H9 (cell line): ENCODE measurements around the gene CSRP3. TPM values are rescaled to one million over a fixed set of nuclear protein-coding genes. Genes with fewer than 3 reads are reported as not detected.

Experiments
- DNase-seq: peaks from one replicate; pipeline ENCODE4 v3.0.0-alpha.2; 2017
- H2AFZ ChIP-seq: one replicate; pipeline ENCODE4 v1.6.1; 2013; ENCODE audit warnings: mild to moderate bottlenecking, low read length, control low read depth, moderate library complexity
- H2AK5ac ChIP-seq: 2 replicates; pipeline ENCODE4 v1.6.1; 2013; ENCODE audit warnings: low read length, control low read depth, mixed read lengths; ENCODE audit not compliant: insufficient read length
- H2BK120ac ChIP-seq: one replicate; pipeline ENCODE4 v1.6.1; 2013; ENCODE audit warnings: low read depth, mild to moderate bottlenecking, low read length, control low read depth, inconsistent platforms; ENCODE audit not compliant: poor library complexity, severe bottlenecking
- H2BK12ac ChIP-seq: 2 replicates; pipeline ENCODE4 v1.6.1; 2013; ENCODE audit warnings: low read length, control low read depth, mixed read lengths, low read depth; ENCODE audit not compliant: insufficient read length
- H2BK15ac ChIP-seq: 2 replicates; pipeline ENCODE4 v1.6.1; 2013; ENCODE audit warnings: low read depth, low read length, control low read depth
- H2BK20ac ChIP-seq: one replicate; pipeline ENCODE4 v1.6.1; 2013; ENCODE audit warnings: low read depth, mild to moderate bottlenecking, low read length, control low read depth, inconsistent platforms; ENCODE audit not compliant: poor library complexity, severe bottlenecking
- H2BK5ac ChIP-seq: 2 replicates; pipeline ENCODE4 v1.6.1; 2013; ENCODE audit warnings: low read length, control low read depth, mixed read lengths; ENCODE audit not compliant: insufficient read length
- H3K14ac ChIP-seq: 2 replicates; pipeline ENCODE4 v1.6.1; 2013; ENCODE audit warnings: low read length, control low read depth; ENCODE audit not compliant: insufficient read depth
- H3K18ac ChIP-seq: 2 replicates; pipeline ENCODE4 v1.6.1; 2013; ENCODE audit warnings: low read depth, mild to moderate bottlenecking, mixed read lengths, low read length, control low read depth; ENCODE audit not compliant: insufficient read length
- H3K23ac ChIP-seq: 2 replicates; pipeline ENCODE4 v1.6.1; 2013; ENCODE audit warnings: low read length, control low read depth, mixed read lengths, low read depth; ENCODE audit not compliant: insufficient read length
- H3K23me2 ChIP-seq: 2 replicates; pipeline ENCODE4 v1.6.1; 2013; ENCODE audit warnings: low read depth, mild to moderate bottlenecking, mixed read lengths, low read length, control low read depth; ENCODE audit not compliant: insufficient read length, poor library complexity, severe bottlenecking
- H3K27ac ChIP-seq: 2 replicates; pipeline ENCODE4 v1.5.1; 2013; ENCODE audit warnings: low read length, control low read depth, mixed read lengths, low read depth; ENCODE audit not compliant: insufficient read length
- H3K27me3 ChIP-seq: 2 replicates; pipeline ENCODE4 v1.6.1; 2013; ENCODE audit warnings: low read length, control low read depth, inconsistent platforms; ENCODE audit not compliant: insufficient read depth
- H3K4ac ChIP-seq: 2 replicates; pipeline ENCODE4 v1.6.1; 2013; ENCODE audit warnings: low read depth, mild to moderate bottlenecking, control low read depth, inconsistent platforms, low read length, moderate library complexity
- H3K4me1 ChIP-seq: 2 replicates; pipeline ENCODE4 v1.6.1; 2013; ENCODE audit warnings: low read length, control low read depth, inconsistent platforms; ENCODE audit not compliant: insufficient read depth
- H3K4me2 ChIP-seq: 2 replicates; pipeline ENCODE4 v1.6.1; 2013; ENCODE audit warnings: low read length, control low read depth, mixed read lengths; ENCODE audit not compliant: insufficient read length, insufficient read depth
- H3K56ac ChIP-seq: 2 replicates; pipeline ENCODE4 v1.6.1; 2013; ENCODE audit warnings: low read depth, mild to moderate bottlenecking, mixed read lengths, low read length, control low read depth; ENCODE audit not compliant: insufficient read length
- H3K79me1 ChIP-seq: 2 replicates; pipeline ENCODE4 v1.6.1; 2013; ENCODE audit warnings: low read depth, mild to moderate bottlenecking, moderate library complexity, low read length, control low read depth, inconsistent platforms; ENCODE audit not compliant: insufficient read depth, poor library complexity, severe bottlenecking
- H3K79me2 ChIP-seq: 2 replicates; pipeline ENCODE4 v1.6.1; 2013; ENCODE audit warnings: low read length, control low read depth, inconsistent platforms; ENCODE audit not compliant: insufficient read depth
- H3K9ac ChIP-seq: 2 replicates; pipeline ENCODE4 v1.6.1; 2013; ENCODE audit warnings: low read length, control low read depth, mixed read lengths; ENCODE audit not compliant: insufficient read length; ENCODE audit errors: extremely low read depth
- H3K9me3 ChIP-seq: one replicate; pipeline ENCODE4 v1.6.1; 2013; ENCODE audit warnings: low read depth, low read length, inconsistent platforms; ENCODE audit not compliant: control insufficient read depth
- H3T11ph ChIP-seq: one replicate; pipeline ENCODE4 v1.6.1; 2013; ENCODE audit warnings: mild to moderate bottlenecking, low read length, control low read depth, inconsistent platforms
- H4K20me1 ChIP-seq: one replicate; pipeline ENCODE4 v1.6.1; 2013; ENCODE audit not compliant: control insufficient read depth, insufficient read length, insufficient read depth
- H4K5ac ChIP-seq: 2 replicates; pipeline ENCODE4 v1.6.1; 2013; ENCODE audit warnings: low read depth, mild to moderate bottlenecking, mixed read lengths, low read length, control low read depth; ENCODE audit not compliant: insufficient read length
- H4K8ac ChIP-seq: replicated peaks from 2 replicates; pipeline ENCODE4 v1.6.1; 2013; ENCODE audit warnings: low read length, control low read depth, mixed read lengths, low read depth; ENCODE audit not compliant: insufficient read length
- H4K91ac ChIP-seq: 2 replicates; pipeline ENCODE4 v1.6.1; 2013; ENCODE audit warnings: low read depth, mild to moderate bottlenecking, moderate library complexity, mixed read lengths, low read length, control low read depth; ENCODE audit not compliant: insufficient read length
- H3K27ac Mint-ChIP-seq, 3 experiments: 2 replicates in 2 of 3; 3 replicates in 1 of 3; pipeline ENCODE4 v1.8.0; 2020 to 2021; ENCODE audit warnings: mixed read lengths in 3 of 3, mild to moderate bottlenecking in 1 of 3, moderate library complexity in 1 of 3
- H3K27me3 Mint-ChIP-seq: 2 replicates; pipeline ENCODE4 v1.8.0; 2021; ENCODE audit warnings: low read depth, mild to moderate bottlenecking, moderate library complexity, mixed read lengths
- H3K36me3 Mint-ChIP-seq, 3 experiments: 2 replicates in 2 of 3; 3 replicates in 1 of 3; pipeline ENCODE4 v1.8.0; 2020 to 2021; ENCODE audit warnings: low read depth in 3 of 3, mixed read lengths in 3 of 3; ENCODE audit not compliant: insufficient read depth in 1 of 3
- H3K4me1 Mint-ChIP-seq, 2 experiments: 2 replicates each; pipeline ENCODE4 v1.8.0; 2020; ENCODE audit warnings: mixed read lengths in 2 of 2
- H3K4me3 Mint-ChIP-seq, 2 experiments: 2 replicates in 1 of 2; 3 replicates in 1 of 2; pipeline ENCODE4 v1.8.0; 2020 to 2021; ENCODE audit warnings: mild to moderate bottlenecking in 2 of 2, mixed read lengths in 2 of 2, moderate library complexity in 1 of 2
- H3K9me3 Mint-ChIP-seq, 2 experiments: 2 replicates in 1 of 2; 3 replicates in 1 of 2; pipeline ENCODE4 v1.8.0; 2020; ENCODE audit warnings: mild to moderate bottlenecking in 2 of 2, mixed read lengths in 2 of 2, moderate library complexity in 1 of 2
- WGBS: extraction: QIAGEN DNeasy Blood & Tissue Kit; methylation state at CpG from one replicate; pipeline ENCODE4 v1.1.7; 2013; ENCODE audit warnings: missing lambda C conversion rate, low lambda C conversion rate, mixed read lengths; ENCODE audit not compliant: insufficient read length; ENCODE audit errors: extremely low coverage; 5-methylcytosine and 5-hydroxymethylcytosine counted together
- total RNA-seq: library from RNA; stranded (reverse); gene quantifications from 2 replicates; pipeline ENCODE4 v1.2.1, GENCODE V29; 2021
- TF ChIP-seq, protein P1 (sequence below): fragments of 200-600 bp; sonication (generic); conservative IDR thresholded peaks from 3 replicates; pipeline ENCODE4 v1.8.0; 2021; ENCODE audit warnings: antibody characterized with exemption, mild to moderate bottlenecking

The CSRP3 gene
- total RNA-seq, 1 experiment from 2014 or later = not detected

DNA sequence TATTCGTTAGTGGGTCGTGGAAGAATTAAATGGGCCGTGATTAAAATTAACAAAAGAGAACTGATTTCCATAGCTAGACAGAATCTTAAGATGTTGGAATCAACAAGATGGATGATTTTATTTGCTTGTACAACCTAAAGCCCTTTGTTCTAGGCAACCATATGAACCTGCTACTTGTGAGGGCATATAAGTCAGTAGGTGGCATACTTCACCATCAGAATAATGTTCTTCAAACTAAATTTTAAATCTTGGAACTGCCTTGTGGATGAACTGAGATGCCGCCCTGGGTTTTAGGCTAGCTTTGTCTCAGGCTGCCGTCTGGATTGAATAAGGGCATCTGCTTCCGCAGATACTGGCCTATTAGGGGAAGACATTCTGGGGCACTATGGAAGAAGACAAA, 40.9 kb downstream of the CSRP3 start:
- Histone ChIP-seq H3K9me3 (no peaks in the 10 kb centered on the region), H2BK5ac (no peak overlapping the region), H4K5ac (no peak overlapping the region), H4K8ac (no peak overlapping the region), H3K79me2 (no peaks in the 10 kb centered on the region), H3K23ac (no peak overlapping the region), H2BK120ac (no peak overlapping the region), H2AK5ac (no peak overlapping the region), H4K91ac (no peak overlapping the region), H2BK20ac (no peak overlapping the region), H3K56ac (no peak overlapping the region), H3K9ac (no peak overlapping the region), H3K14ac (no peak overlapping the region), H3K4me2 (no peak overlapping the region), H2BK12ac (no peak overlapping the region), H3K4ac (no peak overlapping the region), H3K23me2 (no peaks in the 10 kb centered on the region), H3T11ph (no peak overlapping the region), H4K20me1 (no peaks in the 10 kb centered on the region), H3K4me1 (no peaks in the 10 kb centered on the region), H2AFZ (no peak overlapping the region), H3K18ac (no peak overlapping the region), H3K27ac (no peak overlapping the region), H2BK15ac (no peak overlapping the region), H3K27me3 (no peaks in the 10 kb centered on the region), H3K79me1 (no peaks in the 10 kb centered on the region)
- Mint-ChIP-seq H3K27ac (no peak overlapping the region), H3K27me3 (no peaks in the 10 kb centered on the region), H3K4me1 (no peaks in the 10 kb centered on the region), H3K9me3 (no peaks in the 10 kb centered on the region), H3K36me3 (peaks cover 6 to 39% (median 22%) of the 10 kb centered on the region in 3 experiments; a peak in 5 of 7 replicates), H3K4me3 (no peak overlapping the region)
- TF ChIP-seq, protein P1, sequence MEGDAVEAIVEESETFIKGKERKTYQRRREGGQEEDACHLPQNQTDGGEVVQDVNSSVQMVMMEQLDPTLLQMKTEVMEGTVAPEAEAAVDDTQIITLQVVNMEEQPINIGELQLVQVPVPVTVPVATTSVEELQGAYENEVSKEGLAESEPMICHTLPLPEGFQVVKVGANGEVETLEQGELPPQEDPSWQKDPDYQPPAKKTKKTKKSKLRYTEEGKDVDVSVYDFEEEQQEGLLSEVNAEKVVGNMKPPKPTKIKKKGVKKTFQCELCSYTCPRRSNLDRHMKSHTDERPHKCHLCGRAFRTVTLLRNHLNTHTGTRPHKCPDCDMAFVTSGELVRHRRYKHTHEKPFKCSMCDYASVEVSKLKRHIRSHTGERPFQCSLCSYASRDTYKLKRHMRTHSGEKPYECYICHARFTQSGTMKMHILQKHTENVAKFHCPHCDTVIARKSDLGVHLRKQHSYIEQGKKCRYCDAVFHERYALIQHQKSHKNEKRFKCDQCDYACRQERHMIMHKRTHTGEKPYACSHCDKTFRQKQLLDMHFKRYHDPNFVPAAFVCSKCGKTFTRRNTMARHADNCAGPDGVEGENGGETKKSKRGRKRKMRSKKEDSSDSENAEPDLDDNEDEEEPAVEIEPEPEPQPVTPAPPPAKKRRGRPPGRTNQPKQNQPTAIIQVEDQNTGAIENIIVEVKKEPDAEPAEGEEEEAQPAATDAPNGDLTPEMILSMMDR = no peak
- no CpG with 5 or more reads among the region's 6 CpGs for WGBS
- no peak for DNase-seq
